ENCODE measurements around the gene BLOC1S3. TPM values are rescaled to one million over a fixed set of nuclear protein-coding genes. Genes with fewer than 3 reads are reported as not detected.

The BLOC1S3 gene
- total and polyA plus RNA-seq, 2 of the 13 experiments (the other 11 are each of a cell fraction or from before 2014, with no cell fraction given): 4.3 to 4.8 TPM

DNA sequence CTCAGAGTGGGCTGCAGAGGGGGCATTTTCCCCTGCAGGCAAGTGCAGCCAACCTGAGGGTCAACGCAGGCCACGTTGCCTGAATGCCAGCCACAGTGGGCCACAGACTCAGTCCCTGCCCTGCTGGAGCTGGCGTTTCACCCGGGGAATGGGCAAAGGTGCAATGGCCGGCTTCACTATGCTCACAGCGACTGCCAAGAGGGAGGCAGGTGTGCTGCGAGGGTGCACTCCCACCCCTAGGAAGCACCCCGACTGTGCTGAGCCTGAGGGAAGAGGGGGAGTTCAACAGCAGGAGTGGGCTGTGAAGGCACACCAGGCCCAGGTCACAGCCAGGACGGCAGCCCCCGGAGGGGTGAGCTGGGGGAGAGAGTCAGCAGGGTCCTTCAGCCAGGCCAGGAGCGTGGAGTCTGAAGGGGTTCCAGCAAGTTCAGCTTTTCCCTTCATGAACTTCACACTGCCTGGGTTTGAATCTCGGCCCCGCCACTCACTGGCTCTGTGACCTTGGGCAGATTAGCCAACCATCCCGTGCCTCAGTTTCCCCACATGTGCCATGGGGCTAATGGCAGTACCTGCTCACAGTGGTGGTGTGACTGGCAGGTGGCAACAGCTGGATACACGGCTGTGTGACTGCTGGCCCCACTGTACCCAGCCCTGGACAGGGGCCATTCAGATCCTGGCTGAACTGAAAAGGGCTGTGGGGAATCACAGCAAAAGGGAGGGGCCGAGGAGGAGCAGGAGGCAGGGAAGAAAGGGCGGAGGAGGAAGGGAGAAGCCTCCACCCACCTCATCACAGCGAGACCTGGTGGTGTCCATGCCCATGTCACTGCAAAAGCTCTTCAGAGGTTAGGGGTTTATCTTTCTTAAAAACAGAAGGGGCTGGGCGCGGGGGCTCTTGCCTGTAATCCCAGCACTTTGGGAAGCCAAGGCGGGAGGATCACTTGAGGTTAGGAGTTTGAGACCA lies 8.2 kb upstream of the BLOC1S3 start:
- FAIRE-seq (no peak), DNase-seq (ENCODE audit: low spot score) (no peak), ATAC-seq (no peak)
- H4K20me1 ChIP-seq (ENCODE audit: insufficient read depth, low read length): no peaks in the 10 kb centered on the region
- H3K27ac ChIP-seq (ENCODE audit: extremely low read length, insufficient read depth, low read length): no peak overlapping the region
- 69% methylated on average over 15 of the region's 21 CpGs for WGBS (ENCODE audit: low lambda C conversion rate)
- no peaks in the 10 kb centered on the region for H3K9me3 ChIP-seq (ENCODE audit: low read length)
- in situ Hi-C loops (cut with HindIII; ENCODE audit: extremely low pct_ligation_motif_present, low pct_unique_long_range_greater_than_20kb): no loop called here
- no TSS peak for BruUV-seq (replicated peaks)
- 0 out of 2 replicates have a peak overlapping the region, but pooled peaks have one; percentile 8 for H3K9ac ChIP-seq (ENCODE audit: insufficient read depth, low read depth, low read length)
- no peaks in the 10 kb centered on the region for H3K36me3 ChIP-seq (replicated peaks in 1 of 2; ENCODE audit: control insufficient read depth in 1 of 2, insufficient read depth in 2 of 2, low read length in 2 of 2)
- peak overlapping the region; percentile 58 for H3K4me2 ChIP-seq (ENCODE audit: low read depth, low read length)
- no peak overlapping the region for H2AFZ ChIP-seq (ENCODE audit: low read length)
- peaks cover 92% of the 10 kb centered on the region for H3K4me1 ChIP-seq (ENCODE audit: insufficient read depth, low read length)
- intact Hi-C loops (cut with micrococcal nuclease; ENCODE audit: unreplicated experiment): no loop called here
- CTCF ChIA-PET (ENCODE audit: low intra/inter-chr PET ratio, low total read pairs): no interaction called here
- no peaks in the 10 kb centered on the region for H3K27me3 ChIP-seq (ENCODE audit: control insufficient read depth in 1 of 2, insufficient read depth in 2 of 2, low read length in 2 of 2)
- POLR2A ChIA-PET: interaction anchor here (1.8 to 4.0 kb wide), 2 partner anchors 8 to 16 kb away, joined by 3 to 29 read pairs; partner anchors contain the start of genes BLOC1S3 and TRAPPC6A
- TF ChIP-seq, protein P1, sequence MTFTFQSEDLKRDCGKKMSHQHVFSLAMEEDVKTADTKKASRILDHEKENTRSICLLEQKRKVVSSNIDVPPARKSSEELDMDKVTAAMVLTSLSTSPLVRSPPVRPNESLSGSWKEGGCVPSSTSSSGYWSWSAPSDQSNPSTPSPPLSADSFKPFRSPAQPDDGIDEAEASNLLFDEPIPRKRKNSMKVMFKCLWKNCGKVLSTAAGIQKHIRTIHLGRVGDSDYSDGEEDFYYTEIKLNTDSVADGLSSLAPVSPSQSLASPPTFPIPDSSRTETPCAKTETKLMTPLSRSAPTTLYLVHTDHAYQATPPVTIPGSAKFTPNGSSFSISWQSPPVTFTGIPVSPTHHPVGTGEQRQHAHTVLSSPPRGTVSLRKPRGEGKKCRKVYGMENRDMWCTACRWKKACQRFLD (CRISPR knock-in tag; IDR thresholded peaks at IDR 0.05; ENCODE audit: borderline replicate concordance): no peak
- TF ChIP-seq ZFAT (CRISPR knock-in tag; conservative IDR thresholded peaks at IDR 0.05) (no peak), ARHGAP35 (CRISPR knock-in tag; IDR thresholded peaks at IDR 0.05; ENCODE audit: borderline replicate concordance) (0 out of 2 replicates have a peak, but pooled peaks have one; percentile 47), ZNF615 (CRISPR knock-in tag; IDR thresholded peaks at IDR 0.05; ENCODE audit: borderline replicate concordance) (no peak), HNRNPL (IDR thresholded peaks at IDR 0.05; ENCODE audit: low read depth, low read length) (0 out of 2 replicates have a peak, but pooled peaks have one; percentile 5)
- TF ChIP-seq, protein P2, sequence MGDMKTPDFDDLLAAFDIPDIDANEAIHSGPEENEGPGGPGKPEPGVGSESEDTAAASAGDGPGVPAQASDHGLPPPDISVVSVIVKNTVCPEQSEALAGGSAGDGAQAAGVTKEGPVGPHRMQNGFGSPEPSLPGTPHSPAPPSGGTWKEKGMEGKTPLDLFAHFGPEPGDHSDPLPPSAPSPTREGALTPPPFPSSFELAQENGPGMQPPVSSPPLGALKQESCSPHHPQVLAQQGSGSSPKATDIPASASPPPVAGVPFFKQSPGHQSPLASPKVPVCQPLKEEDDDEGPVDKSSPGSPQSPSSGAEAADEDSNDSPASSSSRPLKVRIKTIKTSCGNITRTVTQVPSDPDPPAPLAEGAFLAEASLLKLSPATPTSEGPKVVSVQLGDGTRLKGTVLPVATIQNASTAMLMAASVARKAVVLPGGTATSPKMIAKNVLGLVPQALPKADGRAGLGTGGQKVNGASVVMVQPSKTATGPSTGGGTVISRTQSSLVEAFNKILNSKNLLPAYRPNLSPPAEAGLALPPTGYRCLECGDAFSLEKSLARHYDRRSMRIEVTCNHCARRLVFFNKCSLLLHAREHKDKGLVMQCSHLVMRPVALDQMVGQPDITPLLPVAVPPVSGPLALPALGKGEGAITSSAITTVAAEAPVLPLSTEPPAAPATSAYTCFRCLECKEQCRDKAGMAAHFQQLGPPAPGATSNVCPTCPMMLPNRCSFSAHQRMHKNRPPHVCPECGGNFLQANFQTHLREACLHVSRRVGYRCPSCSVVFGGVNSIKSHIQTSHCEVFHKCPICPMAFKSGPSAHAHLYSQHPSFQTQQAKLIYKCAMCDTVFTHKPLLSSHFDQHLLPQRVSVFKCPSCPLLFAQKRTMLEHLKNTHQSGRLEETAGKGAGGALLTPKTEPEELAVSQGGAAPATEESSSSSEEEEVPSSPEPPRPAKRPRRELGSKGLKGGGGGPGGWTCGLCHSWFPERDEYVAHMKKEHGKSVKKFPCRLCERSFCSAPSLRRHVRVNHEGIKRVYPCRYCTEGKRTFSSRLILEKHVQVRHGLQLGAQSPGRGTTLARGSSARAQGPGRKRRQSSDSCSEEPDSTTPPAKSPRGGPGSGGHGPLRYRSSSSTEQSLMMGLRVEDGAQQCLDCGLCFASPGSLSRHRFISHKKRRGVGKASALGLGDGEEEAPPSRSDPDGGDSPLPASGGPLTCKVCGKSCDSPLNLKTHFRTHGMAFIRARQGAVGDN (CRISPR knock-in tag; IDR thresholded peaks at IDR 0.05): peak; percentile 48
- H3K79me2 ChIP-seq (ENCODE audit: insufficient read depth, low read length): no peaks in the 10 kb centered on the region
- peak overlapping the region in 1 of 3 experiments; percentile 33; a peak in 1 of 6 replicates for H3K4me3 ChIP-seq (replicated peaks in 1 of 3; ENCODE audit: insufficient read depth in 1 of 3, low read depth in 2 of 3, low read length in 3 of 3)

All from HepG2 (cell line).